CD4-positive, CD25-positive, alpha-beta regulatory T cell (primary cell): ENCODE results near the gene P2RY11. TPM values are rescaled to one million over a fixed set of nuclear protein-coding genes. Genes with fewer than 3 reads are reported as not detected.
A peak's percentile ranks its signal among the peaks of the same experiment; 100 is the strongest.

Experiments used
- ATAC-seq, 2 donors: fragments of 150-1000 bp; cut with Tn5 transposase; one replicate each; pipeline ENCODE4 v1.10.0; 2021; ENCODE audit warnings: low read depth in 2 of 2, moderate number of reproducible peaks in 2 of 2, moderate library complexity in 1 of 2
- DNase-seq, 3 donors: peaks; one replicate each; pipeline versions ENCODE4 v3.0.0 to v3.0.0-alpha.2; 2012 to 2022; ENCODE audit warnings: mixed read lengths in 1 of 3
- H3K27ac ChIP-seq: one replicate; pipeline ENCODE4 v1.7.0; 2013; ENCODE audit warnings: mild to moderate bottlenecking, low read length; ENCODE audit not compliant: insufficient read depth, poor library complexity, severe bottlenecking
- H3K27me3 ChIP-seq: one replicate; pipeline ENCODE4 v1.7.0; 2013; ENCODE audit warnings: low read length; ENCODE audit not compliant: control insufficient read depth, insufficient read depth
- H3K36me3 ChIP-seq: one replicate; pipeline ENCODE4 v1.7.0; 2013; ENCODE audit warnings: mild to moderate bottlenecking, low read length, moderate library complexity; ENCODE audit not compliant: control insufficient read depth, insufficient read depth
- H3K4me1 ChIP-seq: 2 replicates; pipeline ENCODE4 v1.7.0; 2013; ENCODE audit warnings: mild to moderate bottlenecking, low read length; ENCODE audit not compliant: insufficient read depth, control insufficient read depth, poor library complexity, severe bottlenecking
- H3K4me3 ChIP-seq: one replicate; pipeline ENCODE4 v1.7.0; 2013; ENCODE audit warnings: low read depth, mild to moderate bottlenecking, low read length, moderate library complexity
- H3K9me3 ChIP-seq, 2 experiments: 1 replicate in 1 of 2; 2 replicates in 1 of 2; pipeline ENCODE4 v1.7.0; 2013; ENCODE audit warnings: low read length in 2 of 2, mild to moderate bottlenecking in 1 of 2, moderate library complexity in 1 of 2; ENCODE audit not compliant: control insufficient read depth in 2 of 2
- H3K27ac Mint-ChIP-seq, 3 donors: one replicate each; pipeline ENCODE4 v1.8.0; 2020 to 2022; ENCODE audit warnings: mild to moderate bottlenecking in 3 of 3, mixed read lengths in 3 of 3, moderate library complexity in 2 of 3
- H3K27me3 Mint-ChIP-seq: one replicate; pipeline ENCODE4 v1.8.0; 2022; ENCODE audit warnings: mild to moderate bottlenecking, mixed read lengths
- H3K36me3 Mint-ChIP-seq: one replicate; pipeline ENCODE4 v1.8.0; 2020; ENCODE audit warnings: mixed read lengths
- H3K4me1 Mint-ChIP-seq, 4 donors: one replicate each; pipeline ENCODE4 v1.8.0; 2020 to 2022; ENCODE audit warnings: mixed read lengths in 4 of 4, mild to moderate bottlenecking in 1 of 4
- H3K4me3 Mint-ChIP-seq, 4 donors: one replicate each; pipeline ENCODE4 v1.8.0; 2020 to 2022; ENCODE audit warnings: mild to moderate bottlenecking in 4 of 4, mixed read lengths in 4 of 4, moderate library complexity in 3 of 4
- H3K9me3 Mint-ChIP-seq, 7 donors: one replicate each; pipeline ENCODE4 v1.8.0; 2020 to 2022; ENCODE audit warnings: mixed read lengths in 7 of 7, mild to moderate bottlenecking in 3 of 7, moderate library complexity in 2 of 7
- polyA plus RNA-seq, 4 donors: library from polyadenylated mRNA; unstranded; fragments of 300-500 nt; fragmentation: Illumina TruSeq; gene quantifications; one replicate each; pipeline ENCODE4 v1.2.3, GENCODE V29; 2021
- total RNA-seq: library from RNA; stranded (reverse); gene quantifications from one replicate; pipeline ENCODE4 v1.2.3, GENCODE V29; 2022

The P2RY11 gene, protein sequence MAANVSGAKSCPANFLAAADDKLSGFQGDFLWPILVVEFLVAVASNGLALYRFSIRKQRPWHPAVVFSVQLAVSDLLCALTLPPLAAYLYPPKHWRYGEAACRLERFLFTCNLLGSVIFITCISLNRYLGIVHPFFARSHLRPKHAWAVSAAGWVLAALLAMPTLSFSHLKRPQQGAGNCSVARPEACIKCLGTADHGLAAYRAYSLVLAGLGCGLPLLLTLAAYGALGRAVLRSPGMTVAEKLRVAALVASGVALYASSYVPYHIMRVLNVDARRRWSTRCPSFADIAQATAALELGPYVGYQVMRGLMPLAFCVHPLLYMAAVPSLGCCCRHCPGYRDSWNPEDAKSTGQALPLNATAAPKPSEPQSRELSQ
- total RNA-seq (23.0 TPM), polyA plus RNA-seq (1 to 10 TPM in 3 of 4 donors, under 1 TPM in 1; 0.64 to 2.2 (median 1.6) TPM)

DNA sequence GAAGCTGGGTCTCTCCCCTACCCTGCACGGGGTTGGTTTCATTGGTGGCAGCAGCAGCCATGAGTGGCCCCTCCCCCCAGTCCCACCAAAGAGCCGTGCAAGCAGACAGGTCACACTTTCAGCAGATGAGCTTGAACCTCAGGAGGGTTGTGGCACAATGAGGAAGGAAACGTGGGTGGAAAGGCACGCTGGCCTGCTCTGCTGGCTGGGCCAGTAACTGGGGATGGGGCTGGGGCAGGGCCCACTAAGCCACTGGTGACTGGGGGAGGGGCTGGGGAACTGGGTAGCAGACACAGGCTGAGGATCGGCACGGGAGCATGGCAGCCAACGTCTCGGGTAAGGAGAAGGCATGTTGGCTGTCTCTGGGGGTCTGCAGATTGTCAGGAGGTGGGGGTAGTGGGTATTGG, at the start of gene P2RY11:
P2RY11 (plus strand) TSS at position 289 of the 407 bp plus-strand sequence; CDS start at position 318, 29 bp downstream.
- Histone ChIP-seq H3K27me3 (no peaks in the 10 kb centered on the region), H3K36me3 (peaks cover 42% of the 10 kb centered on the region), H3K4me1 (peaks cover 47% of the 10 kb centered on the region), H3K4me3 (no peak within 1 kb of the TSS), H3K9me3 (no peaks in the 10 kb centered on the region), H3K27ac (peak within 1 kb of the TSS; percentile 58)
- no peaks in the 10 kb centered on the region for H3K9me3 Mint-ChIP-seq
- no peak for ATAC-seq
- peak within 1 kb of the TSS; percentile 82 to 94 (median 86) for H3K27ac Mint-ChIP-seq
- peak within 1 kb of the TSS; percentile 68 to 89 (median 74) for H3K4me3 Mint-ChIP-seq
- peak in 1 of 3 donors; percentile 57 for DNase-seq
- H3K36me3 Mint-ChIP-seq: peaks cover 20% of the 10 kb centered on the region
- peaks cover 7 to 52% (median 19%) of the 10 kb centered on the region in 4 donors for H3K4me1 Mint-ChIP-seq
- no peaks in the 10 kb centered on the region for H3K27me3 Mint-ChIP-seq

DNA sequence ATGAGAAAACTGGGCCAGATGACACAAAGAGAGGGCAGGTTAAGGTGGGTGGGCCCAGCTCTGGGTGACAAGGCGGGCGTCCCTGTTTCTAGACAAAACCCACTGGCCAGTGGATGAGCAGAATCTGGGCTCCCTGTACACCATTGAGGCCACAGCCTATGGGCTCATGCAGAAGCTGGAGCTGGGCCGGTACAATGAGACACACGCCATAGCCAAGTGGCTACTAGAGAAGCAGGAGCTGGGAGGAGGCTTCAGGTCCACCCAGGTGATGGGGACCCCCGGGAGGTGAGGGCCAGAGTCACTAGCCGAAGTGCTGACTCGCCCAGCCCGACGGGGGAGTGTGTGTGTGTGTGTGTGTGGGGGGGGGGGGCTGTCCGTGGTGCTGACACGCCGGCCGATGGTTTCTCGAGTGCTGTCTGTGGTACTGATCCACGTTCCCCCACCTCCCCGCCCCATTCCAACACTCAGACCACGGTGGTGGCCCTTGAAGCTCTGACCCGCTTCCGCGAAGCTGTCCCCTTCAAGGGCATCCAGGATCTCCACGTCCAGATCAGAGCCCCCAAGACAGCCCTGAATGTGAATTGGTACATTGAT, 49.7 kb upstream of the P2RY11 start:
- Histone ChIP-seq H3K4me3 (no peak overlapping the region), H3K27me3 (peaks cover 3% of the 10 kb centered on the region), H3K27ac (no peak overlapping the region), H3K4me1 (no peaks in the 10 kb centered on the region), H3K9me3 (no peaks in the 10 kb centered on the region), H3K36me3 (no peaks in the 10 kb centered on the region)
- Mint-ChIP-seq H3K27ac (no peak overlapping the region), H3K36me3 (no peaks in the 10 kb centered on the region), H3K4me3 (no peak overlapping the region), H3K27me3 (peaks cover 26% of the 10 kb centered on the region), H3K9me3 (no peaks in the 10 kb centered on the region), H3K4me1 (peaks cover 0 to 2% (median 0%) of the 10 kb centered on the region in 4 donors)
- no peak for ATAC-seq
- DNase-seq: no peak

DNA sequence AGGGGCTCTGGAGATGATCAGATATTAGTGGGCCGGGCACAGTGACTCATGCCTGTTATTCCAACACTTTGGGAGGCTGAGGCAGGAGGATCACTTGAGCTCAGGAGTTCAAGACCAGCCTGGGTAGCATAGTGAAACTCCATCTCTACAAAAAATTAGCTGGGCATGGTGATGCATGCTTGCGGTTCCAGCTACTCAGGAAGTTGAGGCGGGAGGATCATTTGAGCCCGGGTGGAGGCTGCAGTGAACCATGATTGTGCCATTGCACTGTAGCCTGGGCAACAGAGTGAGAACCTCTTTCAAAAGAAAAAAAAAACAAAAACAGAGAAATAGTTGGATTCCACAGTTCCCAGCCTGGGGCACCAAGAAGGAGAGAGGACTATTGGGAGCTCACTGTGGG, 43.3 kb upstream of the P2RY11 start:
- H3K36me3 ChIP-seq: no peaks in the 10 kb centered on the region
- Mint-ChIP-seq H3K4me1 (peaks cover 0 to 7% (median 2%) of the 10 kb centered on the region in 4 donors), H3K27ac (peak overlapping the region in 2 of 3 donors; percentile 7 to 73), H3K4me3 (no peak overlapping the region), H3K27me3 (peaks cover 9% of the 10 kb centered on the region), H3K36me3 (no peaks in the 10 kb centered on the region), H3K9me3 (peaks cover 0 to 7% (median 0%) of the 10 kb centered on the region in 7 donors)
- no peak for ATAC-seq
- no peaks in the 10 kb centered on the region for H3K4me1 ChIP-seq
- H3K4me3 ChIP-seq: no peak overlapping the region
- H3K27ac ChIP-seq: no peak overlapping the region
- H3K27me3 ChIP-seq: no peaks in the 10 kb centered on the region
- peak in 1 of 3 donors; percentile 19 for DNase-seq
- no peaks in the 10 kb centered on the region for H3K9me3 ChIP-seq

DNA sequence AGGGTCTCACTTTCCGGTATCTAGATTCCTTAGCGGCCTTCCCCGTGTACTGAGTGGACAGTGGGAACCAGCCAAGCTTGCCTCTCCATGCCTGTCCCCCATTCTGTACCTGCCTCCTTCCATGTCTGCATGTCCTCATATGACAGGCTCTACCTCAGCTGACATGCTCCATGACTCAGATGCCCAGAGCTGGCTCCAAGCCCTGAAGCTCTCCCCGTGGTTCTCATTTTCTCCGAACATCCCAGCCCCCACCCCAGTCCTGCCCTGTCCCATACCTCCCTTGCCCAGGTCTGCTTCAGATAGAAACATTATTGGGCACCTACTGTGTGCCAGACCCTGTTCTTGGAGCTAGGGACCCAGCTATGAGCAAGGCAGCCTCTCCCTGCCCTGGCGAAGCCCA, 42.4 kb upstream of the P2RY11 start:
- DNase-seq: no peak
- Histone ChIP-seq H3K4me1 (no peaks in the 10 kb centered on the region), H3K4me3 (no peak overlapping the region), H3K27ac (no peak overlapping the region), H3K36me3 (no peaks in the 10 kb centered on the region), H3K9me3 (peaks cover 3 to 5% of the 10 kb centered on the region in 2 experiments), H3K27me3 (no peaks in the 10 kb centered on the region)
- peak overlapping the region in 2 of 3 donors; percentile 32 to 52 for H3K27ac Mint-ChIP-seq
- no peak overlapping the region for H3K4me3 Mint-ChIP-seq
- peaks cover 0 to 8% (median under 1%) of the 10 kb centered on the region in 7 donors for H3K9me3 Mint-ChIP-seq
- no peaks in the 10 kb centered on the region for H3K36me3 Mint-ChIP-seq
- peaks cover 0 to 5% (median 2%) of the 10 kb centered on the region in 4 donors for H3K4me1 Mint-ChIP-seq
- peaks cover 1% of the 10 kb centered on the region for H3K27me3 Mint-ChIP-seq
- no peak for ATAC-seq

DNA sequence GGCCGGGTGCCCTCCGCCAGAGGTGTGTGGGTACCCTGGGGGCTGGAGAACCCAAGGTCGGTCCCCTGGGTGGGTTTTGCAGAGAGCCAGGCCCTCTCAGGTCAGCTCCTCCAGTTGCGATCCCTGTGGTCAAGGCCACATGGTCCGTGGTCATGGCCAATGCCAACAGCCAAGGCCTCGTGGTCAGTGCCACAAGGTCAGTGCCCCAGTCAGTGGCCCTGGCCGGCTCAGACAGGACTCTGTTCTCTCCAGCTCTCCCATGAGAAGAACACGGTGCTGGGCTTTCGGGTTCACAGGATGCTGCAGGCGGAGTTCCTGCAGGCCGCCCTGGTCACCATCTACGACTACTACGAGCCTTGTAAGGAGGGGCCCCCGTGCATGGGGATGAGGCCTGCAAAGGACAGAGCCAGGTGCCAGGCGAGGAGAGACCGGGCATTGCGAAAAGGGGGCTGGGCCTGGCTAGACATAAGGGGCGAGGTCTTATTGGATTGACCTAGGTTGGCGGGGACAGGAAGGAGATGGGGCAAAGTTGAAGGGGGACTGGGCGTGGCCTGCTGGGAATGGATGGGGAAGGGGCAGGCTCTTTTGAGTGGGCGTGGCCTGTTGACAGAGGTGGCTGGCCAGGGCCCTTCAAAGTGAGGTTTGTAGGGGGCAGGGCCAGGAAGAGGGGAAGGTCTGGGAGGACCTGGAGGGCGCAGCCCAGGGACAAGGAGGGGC, 40.6 kb upstream of the P2RY11 start:
- H3K27ac ChIP-seq: no peak overlapping the region
- Mint-ChIP-seq H3K27ac (no peak overlapping the region), H3K4me3 (no peak overlapping the region), H3K4me1 (peaks cover 0 to 5% (median 2%) of the 10 kb centered on the region in 4 donors), H3K36me3 (no peaks in the 10 kb centered on the region), H3K27me3 (no peaks in the 10 kb centered on the region), H3K9me3 (peaks cover 0 to 10% (median 1%) of the 10 kb centered on the region in 7 donors)
- H3K4me1 ChIP-seq: no peaks in the 10 kb centered on the region
- ATAC-seq: no peak
- no peaks in the 10 kb centered on the region for H3K27me3 ChIP-seq
- peaks cover 5 to 7% of the 10 kb centered on the region in 2 experiments for H3K9me3 ChIP-seq
- no peak overlapping the region for H3K4me3 ChIP-seq
- no peaks in the 10 kb centered on the region for H3K36me3 ChIP-seq
- DNase-seq: no peak

DNA sequence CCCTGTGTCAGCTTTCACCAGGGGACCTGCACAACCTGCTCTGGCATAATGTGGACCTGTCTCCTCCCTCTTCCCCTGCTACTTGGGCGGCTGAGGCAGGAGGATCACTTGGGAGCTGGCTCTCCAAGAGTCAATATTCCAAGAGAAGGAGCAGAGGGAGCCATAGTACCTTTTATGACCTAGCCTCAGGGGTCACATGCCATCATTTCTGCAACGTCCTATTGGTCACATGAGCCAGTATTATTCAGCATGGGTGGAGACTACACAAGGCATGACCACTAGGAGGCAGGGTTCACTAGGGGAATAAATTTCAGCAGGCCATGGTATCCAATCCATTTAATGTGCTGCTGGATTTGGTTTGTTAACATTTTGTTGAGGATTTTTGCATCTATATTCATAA, 37.3 kb upstream of the P2RY11 start:
- H3K36me3 Mint-ChIP-seq: no peaks in the 10 kb centered on the region
- H3K9me3 ChIP-seq: peaks cover 5 to 7% of the 10 kb centered on the region in 2 experiments
- no peaks in the 10 kb centered on the region for H3K27me3 ChIP-seq
- H3K9me3 Mint-ChIP-seq: peaks cover 0 to 5% (median 1%) of the 10 kb centered on the region in 7 donors
- no peak overlapping the region for H3K4me3 ChIP-seq
- H3K4me1 ChIP-seq: no peaks in the 10 kb centered on the region
- no peak overlapping the region for H3K27ac ChIP-seq
- H3K27ac Mint-ChIP-seq: peak overlapping the region in 1 of 3 donors; percentile 36
- H3K4me1 Mint-ChIP-seq: no peaks in the 10 kb centered on the region
- no peak overlapping the region for H3K4me3 Mint-ChIP-seq
- H3K36me3 ChIP-seq: no peaks in the 10 kb centered on the region
- ATAC-seq (peak; percentile 71 to 76), DNase-seq (peak; percentile 28 to 68 (median 55))
- H3K27me3 Mint-ChIP-seq: no peaks in the 10 kb centered on the region

DNA sequence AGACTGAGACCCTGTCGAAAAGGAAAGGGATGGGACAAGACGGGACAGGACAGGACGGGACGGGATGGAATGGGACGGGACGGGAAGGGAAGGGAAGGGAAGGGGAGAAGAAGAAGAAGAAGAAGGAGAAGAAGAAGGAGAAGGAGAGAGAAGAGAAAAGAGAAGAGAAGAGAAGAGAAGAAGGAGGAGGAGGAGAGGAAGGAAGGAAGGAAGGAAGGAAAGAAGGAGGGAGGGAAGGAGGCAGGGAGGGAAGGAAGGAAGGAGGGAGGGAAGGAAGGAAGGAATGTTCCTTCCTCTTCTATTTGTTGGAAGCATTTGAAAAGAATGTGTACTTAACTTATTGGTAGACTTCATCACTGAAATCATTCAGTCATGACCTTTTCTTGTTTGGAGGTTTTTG, 35.0 kb upstream of the P2RY11 start:
- no peak overlapping the region for H3K4me3 ChIP-seq
- no peaks in the 10 kb centered on the region for H3K4me1 ChIP-seq
- H3K27ac ChIP-seq: no peak overlapping the region
- H3K4me3 Mint-ChIP-seq: no peak overlapping the region
- DNase-seq (no peak), ATAC-seq (no peak)
- no peaks in the 10 kb centered on the region for H3K4me1 Mint-ChIP-seq
- H3K27me3 ChIP-seq: no peaks in the 10 kb centered on the region
- peak overlapping the region in 1 of 3 donors; percentile 38 for H3K27ac Mint-ChIP-seq
- H3K9me3 ChIP-seq: peaks cover 5 to 7% of the 10 kb centered on the region in 2 experiments
- no peaks in the 10 kb centered on the region for H3K27me3 Mint-ChIP-seq
- H3K36me3 Mint-ChIP-seq: no peaks in the 10 kb centered on the region
- peaks cover 0 to 3% (median 1%) of the 10 kb centered on the region in 7 donors for H3K9me3 Mint-ChIP-seq
- no peaks in the 10 kb centered on the region for H3K36me3 ChIP-seq
